GM23338 (cell line): ENCODE measurements around the gene C18orf32.

Experiments
- CTCF ChIP-seq, 2 experiments: fragments of 200-600 bp in 1 of 2; sonication (generic) in 1 of 2; conservative IDR thresholded peaks; 2 replicates each; pipeline versions ENCODE4 v1.5.1 to v1.6.1; 2016 to 2017; ENCODE audit warnings: antibody characterized with exemption in 2 of 2, low read depth in 2 of 2, mild to moderate bottlenecking in 2 of 2, moderate library complexity in 1 of 2
- EZH2 ChIP-seq: fragments of 200-600 bp; sonication (generic); IDR thresholded peaks from one replicate; pipeline ENCODE4 v1.8.0; 2017; ENCODE audit warnings: antibody characterized with exemption, mild to moderate bottlenecking, low read depth; ENCODE audit not compliant: unreplicated experiment
- NANOG ChIP-seq: IDR thresholded peaks from 2 replicates; pipeline ENCODE4 v1.6.1; 2016; ENCODE audit warnings: antibody characterized with exemption, borderline replicate concordance
- POLR2AphosphoS5 ChIP-seq: IDR thresholded peaks from 2 replicates; pipeline ENCODE4 v1.6.1; 2016; ENCODE audit warnings: antibody characterized with exemption, low read depth

DNA sequence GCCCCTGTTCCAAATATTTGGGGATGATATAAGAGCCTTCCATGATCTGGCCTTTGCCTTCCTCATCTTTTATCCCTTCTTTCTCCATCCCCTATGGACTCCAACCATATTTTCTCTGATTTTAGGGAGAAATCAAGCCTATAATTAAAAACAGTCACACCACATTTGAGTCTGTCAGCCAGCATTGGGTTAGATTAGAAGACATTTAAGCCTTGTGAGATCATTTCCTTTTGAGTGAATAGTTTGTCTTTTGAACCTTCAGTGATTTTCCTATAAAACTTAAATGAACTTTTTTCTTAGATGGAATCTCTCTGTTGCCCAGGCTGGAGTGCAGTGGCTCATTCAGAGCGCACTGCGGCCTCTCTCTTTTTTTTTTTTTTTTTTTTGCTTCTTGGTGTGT lies 7.6 kb upstream of the C18orf32 start:
- TF ChIP-seq CTCF (conservative IDR thresholded peaks at IDR 0.05; ENCODE audit: low read depth in 2 of 2) (no peak), EZH2 (no peak), POLR2AphosphoS5 (no peak), NANOG (no peak)
